Measurements from ENCODE around the gene STOX1. TPM values are rescaled to one million over a fixed set of nuclear protein-coding genes. Genes with fewer than 3 reads are reported as not detected.

The STOX1 gene, protein sequence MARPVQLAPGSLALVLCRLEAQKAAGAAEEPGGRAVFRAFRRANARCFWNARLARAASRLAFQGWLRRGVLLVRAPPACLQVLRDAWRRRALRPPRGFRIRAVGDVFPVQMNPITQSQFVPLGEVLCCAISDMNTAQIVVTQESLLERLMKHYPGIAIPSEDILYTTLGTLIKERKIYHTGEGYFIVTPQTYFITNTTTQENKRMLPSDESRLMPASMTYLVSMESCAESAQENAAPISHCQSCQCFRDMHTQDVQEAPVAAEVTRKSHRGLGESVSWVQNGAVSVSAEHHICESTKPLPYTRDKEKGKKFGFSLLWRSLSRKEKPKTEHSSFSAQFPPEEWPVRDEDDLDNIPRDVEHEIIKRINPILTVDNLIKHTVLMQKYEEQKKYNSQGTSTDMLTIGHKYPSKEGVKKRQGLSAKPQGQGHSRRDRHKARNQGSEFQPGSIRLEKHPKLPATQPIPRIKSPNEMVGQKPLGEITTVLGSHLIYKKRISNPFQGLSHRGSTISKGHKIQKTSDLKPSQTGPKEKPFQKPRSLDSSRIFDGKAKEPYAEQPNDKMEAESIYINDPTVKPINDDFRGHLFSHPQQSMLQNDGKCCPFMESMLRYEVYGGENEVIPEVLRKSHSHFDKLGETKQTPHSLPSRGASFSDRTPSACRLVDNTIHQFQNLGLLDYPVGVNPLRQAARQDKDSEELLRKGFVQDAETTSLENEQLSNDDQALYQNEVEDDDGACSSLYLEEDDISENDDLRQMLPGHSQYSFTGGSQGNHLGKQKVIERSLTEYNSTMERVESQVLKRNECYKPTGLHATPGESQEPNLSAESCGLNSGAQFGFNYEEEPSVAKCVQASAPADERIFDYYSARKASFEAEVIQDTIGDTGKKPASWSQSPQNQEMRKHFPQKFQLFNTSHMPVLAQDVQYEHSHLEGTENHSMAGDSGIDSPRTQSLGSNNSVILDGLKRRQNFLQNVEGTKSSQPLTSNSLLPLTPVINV
- polyA plus RNA-seq (2012; ENCODE audit: insufficient read length, low read depth) = 0.53 TPM

DNA sequence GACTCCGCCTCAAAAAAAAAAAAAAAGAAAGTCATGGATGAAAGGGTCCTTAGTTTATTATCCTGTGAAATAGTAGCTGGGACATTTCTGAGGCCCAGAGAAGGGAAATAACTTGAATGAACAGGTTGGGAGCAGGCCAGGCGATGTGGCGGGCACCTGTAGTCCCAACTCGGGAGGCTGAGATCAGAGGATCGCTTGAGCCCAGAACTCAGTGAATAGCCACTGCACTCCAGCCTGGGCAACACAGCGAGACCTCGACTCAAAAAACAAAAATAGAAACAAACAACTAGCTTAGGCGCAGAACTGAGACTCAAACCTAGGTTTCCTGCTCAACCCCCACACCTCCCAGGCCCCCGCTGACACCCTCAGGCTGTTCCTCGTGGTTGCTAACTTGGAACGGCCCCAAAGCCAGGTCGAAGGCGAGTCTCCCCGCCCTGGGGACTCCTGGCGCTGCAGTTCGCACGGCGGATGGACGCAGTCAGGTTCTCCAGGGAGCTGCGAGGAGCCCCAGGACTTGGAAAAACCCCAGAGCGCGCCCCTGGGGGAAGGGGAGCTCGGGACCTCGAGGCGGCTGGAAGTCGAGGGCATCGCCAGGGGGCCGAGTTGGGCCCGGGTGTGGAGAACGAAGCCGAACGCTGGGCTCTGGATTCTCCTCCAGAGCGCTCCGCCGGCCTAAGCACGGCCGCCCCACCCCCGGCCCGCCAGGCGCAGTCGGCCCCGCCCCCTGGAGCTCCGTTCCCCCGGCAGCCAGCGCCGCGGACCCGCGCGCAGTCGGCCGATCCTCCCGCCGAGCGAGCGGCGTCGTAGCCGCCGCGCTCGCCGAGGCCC is at the start of gene STOX1:
Gene STOX1, plus strand, starts transcription at position 768 of the 828 bp plus-strand sequence. CDS start 93 bp downstream, outside the sequence.
- TF ChIP-seq TAF1 (IDR thresholded peaks at IDR 0.05; ENCODE audit: borderline replicate concordance, insufficient read depth, low read length) = no peak
- no peak for TF ChIP-seq FOXP2 (optimal IDR thresholded peaks at IDR 0.05; ENCODE audit: borderline replicate concordance, extremely low read depth, extremely low read length, insufficient read depth)
- no peak for TF ChIP-seq POLR2AphosphoS5 (IDR thresholded peaks at IDR 0.05; ENCODE audit: low read depth, low read length)
- TF ChIP-seq, protein P1, sequence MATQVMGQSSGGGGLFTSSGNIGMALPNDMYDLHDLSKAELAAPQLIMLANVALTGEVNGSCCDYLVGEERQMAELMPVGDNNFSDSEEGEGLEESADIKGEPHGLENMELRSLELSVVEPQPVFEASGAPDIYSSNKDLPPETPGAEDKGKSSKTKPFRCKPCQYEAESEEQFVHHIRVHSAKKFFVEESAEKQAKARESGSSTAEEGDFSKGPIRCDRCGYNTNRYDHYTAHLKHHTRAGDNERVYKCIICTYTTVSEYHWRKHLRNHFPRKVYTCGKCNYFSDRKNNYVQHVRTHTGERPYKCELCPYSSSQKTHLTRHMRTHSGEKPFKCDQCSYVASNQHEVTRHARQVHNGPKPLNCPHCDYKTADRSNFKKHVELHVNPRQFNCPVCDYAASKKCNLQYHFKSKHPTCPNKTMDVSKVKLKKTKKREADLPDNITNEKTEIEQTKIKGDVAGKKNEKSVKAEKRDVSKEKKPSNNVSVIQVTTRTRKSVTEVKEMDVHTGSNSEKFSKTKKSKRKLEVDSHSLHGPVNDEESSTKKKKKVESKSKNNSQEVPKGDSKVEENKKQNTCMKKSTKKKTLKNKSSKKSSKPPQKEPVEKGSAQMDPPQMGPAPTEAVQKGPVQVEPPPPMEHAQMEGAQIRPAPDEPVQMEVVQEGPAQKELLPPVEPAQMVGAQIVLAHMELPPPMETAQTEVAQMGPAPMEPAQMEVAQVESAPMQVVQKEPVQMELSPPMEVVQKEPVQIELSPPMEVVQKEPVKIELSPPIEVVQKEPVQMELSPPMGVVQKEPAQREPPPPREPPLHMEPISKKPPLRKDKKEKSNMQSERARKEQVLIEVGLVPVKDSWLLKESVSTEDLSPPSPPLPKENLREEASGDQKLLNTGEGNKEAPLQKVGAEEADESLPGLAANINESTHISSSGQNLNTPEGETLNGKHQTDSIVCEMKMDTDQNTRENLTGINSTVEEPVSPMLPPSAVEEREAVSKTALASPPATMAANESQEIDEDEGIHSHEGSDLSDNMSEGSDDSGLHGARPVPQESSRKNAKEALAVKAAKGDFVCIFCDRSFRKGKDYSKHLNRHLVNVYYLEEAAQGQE (IDR thresholded peaks at IDR 0.05; ENCODE audit: insufficient read depth in 1 of 2, low read depth in 2 of 2, low read length in 2 of 2) = no peak
- no peak for TF ChIP-seq SIN3A (IDR thresholded peaks at IDR 0.05; ENCODE audit: borderline replicate concordance, insufficient read depth, low read length)

DNA sequence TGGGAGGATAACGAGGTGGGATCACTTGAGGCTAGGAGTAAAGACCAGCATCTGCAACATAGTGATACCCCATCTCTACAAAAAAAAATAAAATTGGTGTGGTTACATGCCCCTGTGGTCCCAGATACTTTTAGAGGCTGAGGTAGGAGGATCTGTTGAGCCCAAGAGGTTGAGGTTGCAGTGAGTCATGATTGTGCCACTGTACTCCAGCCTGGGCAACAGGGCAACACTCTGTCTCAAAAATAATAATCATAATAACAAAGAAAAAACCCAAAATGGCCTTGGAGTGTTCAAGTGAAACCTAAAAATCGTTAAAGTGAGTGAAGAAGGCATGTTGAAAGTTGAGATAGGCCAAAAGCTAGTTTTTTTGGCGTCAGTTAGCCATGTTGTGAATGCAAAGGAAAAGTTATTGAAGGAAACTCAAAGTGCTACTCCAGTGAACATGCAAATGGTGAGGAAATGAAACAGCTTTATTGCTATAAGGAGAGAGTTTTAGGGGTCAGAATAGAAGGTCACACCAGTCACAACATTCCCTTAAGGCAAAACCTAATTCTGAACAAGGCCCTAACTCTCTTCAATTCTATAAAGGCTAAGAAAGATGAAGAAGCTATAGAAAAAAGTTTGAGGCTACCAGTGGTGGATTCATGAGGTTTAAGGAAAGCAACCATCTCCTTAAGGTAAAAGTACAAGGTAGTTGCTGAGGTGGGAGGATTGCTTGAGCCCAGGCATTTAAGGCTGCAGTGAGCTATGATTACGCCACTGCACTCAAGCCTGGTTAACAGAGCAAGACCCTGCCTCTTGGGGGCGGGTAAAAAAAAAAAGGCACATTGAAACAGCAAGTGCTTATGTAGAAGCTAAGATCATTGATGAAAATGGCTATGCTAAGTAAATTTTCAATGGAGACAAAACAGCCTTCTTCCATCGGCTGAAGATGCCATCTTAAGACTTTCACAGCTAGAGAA is 45.4 kb upstream of the STOX1 start:
- TF ChIP-seq TAF1 (IDR thresholded peaks at IDR 0.05; ENCODE audit: borderline replicate concordance, insufficient read depth, low read length) (no peak), FOXP2 (optimal IDR thresholded peaks at IDR 0.05; ENCODE audit: borderline replicate concordance, extremely low read depth, extremely low read length, insufficient read depth) (no peak), SIN3A (IDR thresholded peaks at IDR 0.05; ENCODE audit: borderline replicate concordance, insufficient read depth, low read length) (no peak), POLR2AphosphoS5 (IDR thresholded peaks at IDR 0.05; ENCODE audit: low read depth, low read length) (no peak)
- TF ChIP-seq, protein P1 (IDR thresholded peaks at IDR 0.05; ENCODE audit: insufficient read depth in 1 of 2, low read depth in 2 of 2, low read length in 2 of 2) = no peak

DNA sequence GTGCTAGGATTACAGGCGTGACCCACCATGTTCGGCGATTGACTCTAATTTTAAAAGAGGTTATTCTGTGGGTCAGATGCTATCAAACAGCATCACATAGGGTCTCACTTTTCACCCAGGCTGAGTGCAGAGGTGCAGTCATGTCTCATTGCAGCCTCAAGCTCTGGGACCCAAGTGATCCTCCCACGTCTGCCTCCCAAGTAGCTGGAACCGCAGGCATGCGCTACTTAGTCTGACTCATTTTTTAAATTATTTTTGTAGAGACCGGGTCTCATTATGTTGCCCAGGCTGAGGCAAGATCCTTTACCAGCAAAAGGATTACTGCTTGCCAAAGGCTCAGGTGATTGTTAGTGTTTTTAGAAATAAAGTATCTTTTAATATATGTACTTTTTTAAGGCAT is 42.9 kb upstream of the STOX1 start:
- TF ChIP-seq POLR2AphosphoS5 (IDR thresholded peaks at IDR 0.05; ENCODE audit: low read depth, low read length) (no peak), FOXP2 (optimal IDR thresholded peaks at IDR 0.05; ENCODE audit: borderline replicate concordance, extremely low read depth, extremely low read length, insufficient read depth) (no peak), TAF1 (IDR thresholded peaks at IDR 0.05; ENCODE audit: borderline replicate concordance, insufficient read depth, low read length) (no peak), SIN3A (IDR thresholded peaks at IDR 0.05; ENCODE audit: borderline replicate concordance, insufficient read depth, low read length) (no peak)
- TF ChIP-seq, protein P1 (IDR thresholded peaks at IDR 0.05; ENCODE audit: insufficient read depth in 1 of 2, low read depth in 2 of 2, low read length in 2 of 2) = no peak

DNA sequence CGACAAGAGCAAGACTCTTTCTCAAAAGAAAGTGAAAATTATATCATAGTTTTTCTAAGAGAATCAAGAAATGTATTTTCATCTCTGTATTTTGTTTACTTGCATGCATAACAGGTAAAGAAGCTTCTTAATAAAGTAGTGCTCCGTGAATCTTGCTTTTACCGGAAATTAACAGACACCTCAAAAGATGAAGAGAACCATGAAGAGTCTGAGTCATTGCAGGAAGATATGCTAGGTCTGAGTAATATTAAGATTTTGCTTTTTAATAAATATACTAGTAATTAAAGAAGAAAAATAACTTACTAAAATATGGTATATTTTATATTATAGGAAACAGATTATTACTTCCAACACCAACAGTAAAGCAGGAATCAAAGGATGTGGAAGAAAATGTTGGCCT is 39.5 kb upstream of the STOX1 start:
- no peak for TF ChIP-seq FOXP2 (optimal IDR thresholded peaks at IDR 0.05; ENCODE audit: borderline replicate concordance, extremely low read depth, extremely low read length, insufficient read depth)
- no peak for TF ChIP-seq SIN3A (IDR thresholded peaks at IDR 0.05; ENCODE audit: borderline replicate concordance, insufficient read depth, low read length)
- no peak for TF ChIP-seq TAF1 (IDR thresholded peaks at IDR 0.05; ENCODE audit: borderline replicate concordance, insufficient read depth, low read length)
- TF ChIP-seq POLR2AphosphoS5 (IDR thresholded peaks at IDR 0.05; ENCODE audit: low read depth, low read length) = no peak
- TF ChIP-seq, protein P1 (IDR thresholded peaks at IDR 0.05; ENCODE audit: insufficient read depth in 1 of 2, low read depth in 2 of 2, low read length in 2 of 2) = no peak
